ENCODE measurements around the gene RSPH9.

DNA sequence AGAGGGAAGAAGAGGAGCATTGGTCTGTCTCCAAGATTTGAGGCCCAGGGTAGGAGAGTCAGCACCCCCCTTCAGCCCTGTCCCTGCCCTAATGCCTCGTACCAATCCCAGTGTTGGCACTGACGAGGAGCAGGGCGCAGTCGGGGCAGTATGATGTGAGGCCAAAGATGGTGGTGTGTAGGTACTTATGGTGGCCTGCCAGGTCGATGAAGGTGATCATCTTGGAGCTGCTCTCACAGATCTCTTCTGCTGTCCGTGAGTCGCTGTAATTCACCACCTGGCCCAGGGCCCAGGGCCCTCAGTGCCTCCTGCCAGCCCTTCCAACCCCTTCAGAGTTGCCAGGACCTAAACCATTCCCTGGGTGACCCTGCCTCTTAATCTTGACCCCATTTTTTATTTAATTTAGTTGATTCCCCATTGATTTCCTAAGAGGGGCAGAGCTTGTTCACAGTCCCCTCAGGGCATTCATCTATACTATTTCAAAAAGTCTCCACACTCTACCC is 20.0 kb upstream of the RSPH9 start:
- TF ChIP-seq POLR2A (IDR thresholded peaks at IDR 0.05) (no peak), CTCF (IDR thresholded peaks at IDR 0.05) (no peak)
